H1 (cell line): ENCODE results near the gene PTPRD.

Source experiments
- GABPA ChIP-seq: IDR thresholded peaks from 2 replicates; pipeline ENCODE4 v1.6.1; 2011; ENCODE audit warnings: mild to moderate bottlenecking, low read length, moderate library complexity, borderline replicate concordance; ENCODE audit not compliant: insufficient read depth
- SIN3A ChIP-seq, 2 experiments: IDR thresholded peaks in 1 of 2; conservative IDR thresholded peaks in 1 of 2; 2 replicates each; pipeline ENCODE4 v1.6.1; 2011 to 2012; ENCODE audit warnings: low read length in 2 of 2, improper control_type of control experiment in 1 of 2, low read depth in 1 of 2, mild to moderate bottlenecking in 1 of 2

DNA sequence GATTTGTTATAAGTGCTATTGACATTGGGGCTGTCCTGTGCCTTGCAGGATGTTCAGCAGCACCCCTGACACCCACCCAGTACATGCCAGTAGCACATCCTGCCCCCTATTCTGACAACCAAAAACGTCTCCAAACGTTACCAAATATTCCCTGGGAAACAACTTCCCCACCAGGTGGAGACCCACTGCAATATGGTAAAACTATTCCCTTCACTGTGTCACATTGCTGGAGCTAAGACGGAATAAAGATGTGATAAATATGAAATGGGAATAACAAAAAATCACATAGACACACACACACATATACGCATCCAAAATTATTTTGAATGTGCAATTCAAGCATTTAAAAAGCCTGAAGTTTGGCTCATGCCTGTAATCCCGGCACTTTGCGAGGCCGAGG, 1939.0 kb downstream of the PTPRD start:
- TF ChIP-seq SIN3A (conservative IDR thresholded peaks at IDR 0.05 in 1 of 2, IDR thresholded peaks at IDR 0.05 in 1 of 2; ENCODE audit: low read depth in 1 of 2, low read length in 2 of 2) (no peak), GABPA (no peak)
